Measurements from ENCODE around the gene MS4A7. TPM values are rescaled to one million over a fixed set of nuclear protein-coding genes. Genes with fewer than 3 reads are reported as not detected.

Gene MS4A7
- total RNA-seq, 1 experiment from 2014 or later = 0.22 TPM

DNA sequence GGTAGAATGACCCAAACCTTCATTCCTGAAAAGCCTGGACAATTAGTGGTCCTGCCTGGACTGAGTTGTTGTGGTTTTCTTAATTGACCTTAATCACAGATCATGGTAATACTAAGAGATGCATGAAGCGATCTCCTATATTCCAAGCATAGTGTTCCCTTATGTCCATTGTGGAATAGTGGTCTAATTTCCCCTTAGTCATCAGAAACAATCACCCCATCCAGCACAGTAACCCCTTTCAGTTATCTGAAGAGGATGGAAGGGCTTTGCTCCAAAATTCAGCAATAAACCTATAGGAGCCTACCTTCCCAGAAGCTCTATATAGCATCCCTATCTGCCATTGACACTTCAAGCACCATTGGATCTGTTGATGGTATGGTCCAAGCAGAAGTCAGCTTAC, 44.3 kb downstream of the MS4A7 start:
- Histone ChIP-seq H2AFZ (ENCODE audit: low read depth, low read length, poor library complexity, severe bottlenecking) (no peak overlapping the region), H3K36me3 (ENCODE audit: control insufficient read depth in 1 of 2, insufficient read depth in 2 of 2, low read length in 2 of 2) (no peaks in the 10 kb centered on the region), H3K79me2 (ENCODE audit: insufficient read depth, low read length) (no peaks in the 10 kb centered on the region), H4K20me1 (ENCODE audit: insufficient read depth) (no peaks in the 10 kb centered on the region), H3K9me2 (ENCODE audit: insufficient read depth) (no peaks in the 10 kb centered on the region), H3K9me3 (ENCODE audit: control insufficient read depth in 1 of 2, insufficient read depth in 1 of 2, low read depth in 1 of 2, low read length in 2 of 2) (no peaks in the 10 kb centered on the region), H3K4me2 (ENCODE audit: low read length) (no peak overlapping the region), H3K27me3 (ENCODE audit: insufficient read depth, low read length) (no peaks in the 10 kb centered on the region), H3K9ac (ENCODE audit: low read length) (no peak overlapping the region), H3K4me1 (ENCODE audit: control insufficient read depth in 1 of 2, insufficient read depth in 2 of 2, low read length in 2 of 2) (no peaks in the 10 kb centered on the region), H3K27ac (ENCODE audit: low read depth, low read length) (no peak overlapping the region), H3K4me3 (replicated peaks in 1 of 2; ENCODE audit: low read depth in 1 of 2, low read length in 2 of 2) (no peak overlapping the region)
- CTCF ChIA-PET = no interaction called here
- ATAC-seq (no peak), DNase-seq (ENCODE audit: low read depth, low spot score) (no peak)
- TF ChIP-seq, protein P1, sequence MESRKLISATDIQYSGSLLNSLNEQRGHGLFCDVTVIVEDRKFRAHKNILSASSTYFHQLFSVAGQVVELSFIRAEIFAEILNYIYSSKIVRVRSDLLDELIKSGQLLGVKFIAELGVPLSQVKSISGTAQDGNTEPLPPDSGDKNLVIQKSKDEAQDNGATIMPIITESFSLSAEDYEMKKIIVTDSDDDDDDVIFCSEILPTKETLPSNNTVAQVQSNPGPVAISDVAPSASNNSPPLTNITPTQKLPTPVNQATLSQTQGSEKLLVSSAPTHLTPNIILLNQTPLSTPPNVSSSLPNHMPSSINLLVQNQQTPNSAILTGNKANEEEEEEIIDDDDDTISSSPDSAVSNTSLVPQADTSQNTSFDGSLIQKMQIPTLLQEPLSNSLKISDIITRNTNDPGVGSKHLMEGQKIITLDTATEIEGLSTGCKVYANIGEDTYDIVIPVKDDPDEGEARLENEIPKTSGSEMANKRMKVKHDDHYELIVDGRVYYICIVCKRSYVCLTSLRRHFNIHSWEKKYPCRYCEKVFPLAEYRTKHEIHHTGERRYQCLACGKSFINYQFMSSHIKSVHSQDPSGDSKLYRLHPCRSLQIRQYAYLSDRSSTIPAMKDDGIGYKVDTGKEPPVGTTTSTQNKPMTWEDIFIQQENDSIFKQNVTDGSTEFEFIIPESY (IDR thresholded peaks at IDR 0.05; ENCODE audit: extremely low read depth, insufficient replicate concordance, low read length) = no peak
- no peak for TF ChIP-seq SRF (IDR thresholded peaks at IDR 0.05; ENCODE audit: low read depth)
- no peak for TF ChIP-seq SIN3A (IDR thresholded peaks at IDR 0.05; ENCODE audit: low read depth)
- POLR2A ChIA-PET = no interaction called here
- BruUV-seq (replicated peaks) = no TSS peak
- intact Hi-C loops (cut with micrococcal nuclease) = no loop called here
- RAD21 ChIA-PET (ENCODE audit: low non-redundant PET in 1 of 2, low total read pairs in 2 of 2, uncharacterized antibody in 2 of 2, unreplicated experiment in 2 of 2) = no interaction called here

DNA sequence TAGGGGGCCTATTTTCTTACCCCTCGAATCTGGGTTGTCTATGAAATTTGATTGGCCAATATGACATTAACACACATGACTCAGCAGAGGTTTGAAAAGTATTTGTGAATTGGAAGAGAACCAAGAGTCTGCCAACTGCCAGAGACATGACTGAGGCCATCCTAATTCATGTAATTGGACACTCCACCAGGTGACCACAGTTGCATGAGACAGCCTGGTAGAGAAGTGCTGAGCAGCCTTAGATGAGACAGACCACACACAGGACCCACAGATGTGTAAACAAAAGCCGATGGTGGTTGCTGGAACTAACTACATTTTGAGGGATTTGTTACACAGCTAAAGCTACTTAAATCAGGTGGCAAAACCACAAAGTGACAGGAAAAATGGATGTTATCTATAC, 50.2 kb downstream of the MS4A7 start:
- H3K4me2 ChIP-seq (ENCODE audit: low read length) = peak overlapping the region; percentile 46
- ChIA-PET CTCF (no interaction called here), RAD21 (ENCODE audit: low non-redundant PET in 1 of 2, low total read pairs in 2 of 2, uncharacterized antibody in 2 of 2, unreplicated experiment in 2 of 2) (no interaction called here), POLR2A (no interaction called here)
- H3K4me1 ChIP-seq (ENCODE audit: control insufficient read depth in 1 of 2, insufficient read depth in 2 of 2, low read length in 2 of 2) = peaks cover 5 to 9% of the 10 kb centered on the region in 2 experiments; a peak in 3 of 4 replicates
- no peaks in the 10 kb centered on the region for H3K79me2 ChIP-seq (ENCODE audit: insufficient read depth, low read length)
- no peaks in the 10 kb centered on the region for H3K36me3 ChIP-seq (ENCODE audit: control insufficient read depth in 1 of 2, insufficient read depth in 2 of 2, low read length in 2 of 2)
- no peaks in the 10 kb centered on the region for H4K20me1 ChIP-seq (ENCODE audit: insufficient read depth)
- H3K27ac ChIP-seq (ENCODE audit: low read depth, low read length) = no peak overlapping the region
- intact Hi-C loops (cut with micrococcal nuclease) = no loop called here
- H3K9me2 ChIP-seq (ENCODE audit: insufficient read depth) = no peaks in the 10 kb centered on the region
- peak; percentile 26 for DNase-seq (ENCODE audit: low read depth, low spot score)
- no peak for TF ChIP-seq TCF7L2 (IDR thresholded peaks at IDR 0.05; ENCODE audit: borderline replicate concordance, extremely low read depth, insufficient read depth, insufficient read length)
- TF ChIP-seq CBX3 (IDR thresholded peaks at IDR 0.05; ENCODE audit: low read depth) = no peak
- H3K9ac ChIP-seq (ENCODE audit: low read length) = no peak overlapping the region
- no peak overlapping the region for H3K4me3 ChIP-seq (replicated peaks in 1 of 2; ENCODE audit: low read depth in 1 of 2, low read length in 2 of 2)
- peak overlapping the region; percentile 70 for H2AFZ ChIP-seq (ENCODE audit: low read depth, low read length, poor library complexity, severe bottlenecking)
- ATAC-seq = peak; percentile 83
- H3K9me3 ChIP-seq (ENCODE audit: control insufficient read depth in 1 of 2, insufficient read depth in 1 of 2, low read depth in 1 of 2, low read length in 2 of 2) = no peaks in the 10 kb centered on the region
- no peaks in the 10 kb centered on the region for H3K27me3 ChIP-seq (ENCODE audit: insufficient read depth, low read length)
- BruUV-seq (replicated peaks) = no TSS peak

Measured in HCT116 (cell line).